HG03196 (cell line): ENCODE data around the gene ABHD4.

Experiments used
- ATAC-seq: cut with Tn5 transposase; IDR thresholded peaks from one replicate; pipeline ENCODE4 v1.9.1; 2021; ENCODE audit not compliant: unreplicated experiment

The ABHD4 gene

GRCh38 chr14:22658946-22659345 lies 60.8 kb downstream of the ABHD4 start:
- ATAC-seq, result no peak

DNA sequence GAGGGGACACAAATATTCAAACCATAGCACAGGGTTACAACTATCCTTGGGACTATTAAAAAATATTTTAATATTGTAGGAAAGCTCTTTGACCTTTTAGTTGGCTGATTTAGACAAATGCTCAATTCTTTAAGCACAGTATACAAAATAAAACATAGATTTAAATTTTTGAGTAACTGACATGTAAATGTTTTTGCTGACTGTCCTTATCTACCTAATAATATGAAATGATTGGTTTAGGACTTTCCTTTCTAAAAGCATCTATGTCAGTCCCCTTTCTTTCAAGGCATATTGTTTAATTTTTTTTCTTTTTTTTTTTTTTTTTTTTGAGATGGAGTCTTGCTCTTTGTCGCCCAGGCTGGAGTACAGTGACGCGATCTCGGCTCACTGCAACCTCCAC lies 62.6 kb downstream of the ABHD4 start:
- no peak for ATAC-seq
